NCI-H2107 treated with DMSO at 0.1 percent for 48 hours (cell line): Measurements from ENCODE around the gene PDZRN4.
"Not testable (repeated sequence)": the region's sequence is repeated elsewhere in the genome, so short reads cannot be mapped to it uniquely, and the experiment has no call there.

Experiments
- DNase-seq: peaks from one replicate; lab custom pipeline; 2025; ENCODE audit not compliant: unreplicated experiment; lab: John Stamatoyannopoulos, UW

Gene PDZRN4

DNA sequence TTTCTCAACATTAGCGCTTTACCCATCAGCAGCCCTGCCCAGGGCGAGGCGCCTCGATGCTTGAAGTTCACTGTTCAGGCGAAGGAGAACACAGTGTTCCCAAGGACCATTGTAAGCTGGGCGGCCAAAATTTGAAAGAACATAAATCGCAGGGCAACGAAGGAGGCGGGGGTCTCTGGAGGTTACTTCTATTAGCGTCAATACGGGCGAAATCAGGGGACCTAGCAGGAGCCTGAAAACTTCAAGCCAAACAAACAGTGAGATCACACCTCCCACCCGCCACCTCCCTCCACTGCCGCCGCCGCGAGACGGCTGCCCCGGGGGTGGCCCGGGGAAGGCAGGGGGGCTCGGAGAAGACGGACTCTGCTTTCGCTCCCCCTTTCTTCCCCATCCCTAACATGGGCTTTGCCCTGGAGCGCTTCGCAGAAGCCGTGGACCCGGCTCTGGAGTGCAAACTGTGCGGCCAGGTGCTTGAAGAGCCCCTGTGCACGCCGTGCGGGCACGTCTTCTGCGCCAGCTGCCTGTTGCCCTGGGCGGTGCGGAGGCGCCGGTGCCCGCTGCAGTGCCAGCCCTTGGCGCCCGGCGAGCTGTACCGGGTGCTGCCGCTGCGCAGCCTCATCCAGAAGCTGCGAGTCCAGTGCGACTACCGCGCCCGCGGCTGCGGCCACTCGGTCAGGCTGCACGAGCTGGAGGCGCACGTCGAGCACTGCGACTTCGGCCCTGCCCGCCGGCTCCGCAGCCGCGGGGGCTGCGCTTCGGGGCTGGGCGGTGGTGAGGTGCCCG, at the start of gene PDZRN4:
PDZRN4 (plus strand) TSS at position 263 of the 783 bp plus-strand sequence.
- DNase-seq, result no peak

DNA sequence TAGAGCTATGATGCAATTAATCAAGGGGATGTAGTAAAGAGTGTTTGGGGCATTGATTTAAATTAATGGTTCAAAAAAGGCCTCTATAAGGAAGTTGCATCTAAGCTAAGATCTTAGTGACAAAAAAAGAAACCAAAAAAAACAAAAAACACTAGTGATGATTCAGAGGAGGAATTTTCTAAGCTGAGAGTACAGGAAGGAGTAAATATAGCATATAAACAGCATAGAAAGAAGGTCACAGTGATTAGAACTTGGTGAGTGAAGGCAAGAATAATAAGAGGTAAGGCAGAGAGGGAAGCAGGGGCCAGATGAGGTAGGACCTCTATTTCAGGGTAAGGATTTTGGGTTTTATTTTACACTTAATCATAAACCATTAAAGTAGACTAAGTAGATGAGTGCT, 48.0 kb upstream of the PDZRN4 start:
- DNase-seq, result no peak

DNA sequence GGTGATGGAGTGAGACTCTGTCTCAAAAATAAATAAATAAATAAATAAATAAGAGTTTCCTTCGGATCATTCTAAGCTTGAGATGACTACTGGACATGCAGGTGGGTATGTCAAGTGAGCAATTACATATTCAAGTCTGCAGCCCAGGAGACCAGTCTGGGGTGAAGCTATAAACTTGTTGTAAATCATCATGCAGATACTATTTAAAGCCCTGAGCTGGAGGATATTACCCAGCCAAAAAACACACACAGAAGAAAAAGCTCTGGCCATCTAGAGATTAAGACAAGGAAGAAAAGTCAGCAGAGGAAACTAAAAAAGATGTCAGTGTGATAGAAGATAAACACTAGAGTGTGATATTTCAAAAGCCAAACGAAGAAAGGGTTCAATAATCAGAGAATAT, 47.0 kb upstream of the PDZRN4 start:
- DNase-seq, result no peak

GRCh38 chr12:41142376-41142775, 45.7 kb upstream of the PDZRN4 start:
- no peak for DNase-seq

GRCh38 chr12:41151793-41152192, 36.3 kb upstream of the PDZRN4 start:
- DNase-seq, result no peak

GRCh38 chr12:41162461-41162860, 25.7 kb upstream of the PDZRN4 start:
- no peak for DNase-seq

DNA sequence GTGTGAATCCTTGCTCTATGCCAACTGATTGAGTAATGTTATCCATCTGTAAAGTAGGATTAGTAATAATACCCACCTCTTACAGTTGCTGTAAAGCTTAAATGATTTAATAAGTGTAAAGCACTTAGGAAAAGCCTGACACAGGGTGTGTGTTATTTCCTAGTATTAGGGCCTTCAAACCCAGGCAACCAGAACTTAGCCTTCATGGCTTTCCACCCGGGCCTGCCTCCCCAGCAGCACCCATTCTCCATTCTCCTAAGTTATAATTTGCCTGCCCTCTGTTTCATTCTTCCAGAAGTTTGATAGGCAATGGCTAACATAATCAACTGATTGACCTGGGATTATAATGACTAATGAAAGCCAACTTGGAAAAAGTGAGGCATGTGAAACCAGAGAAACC, 20.4 kb upstream of the PDZRN4 start:
- DNase-seq, result no peak

- no peak for DNase-seq
Measured at GRCh38 chr12:41174602-41175001, 13.5 kb upstream of the PDZRN4 start.

GRCh38 chr12:41179507-41179906, 8.6 kb upstream of the PDZRN4 start:
- DNase-seq, result not testable (repeated sequence)

DNA sequence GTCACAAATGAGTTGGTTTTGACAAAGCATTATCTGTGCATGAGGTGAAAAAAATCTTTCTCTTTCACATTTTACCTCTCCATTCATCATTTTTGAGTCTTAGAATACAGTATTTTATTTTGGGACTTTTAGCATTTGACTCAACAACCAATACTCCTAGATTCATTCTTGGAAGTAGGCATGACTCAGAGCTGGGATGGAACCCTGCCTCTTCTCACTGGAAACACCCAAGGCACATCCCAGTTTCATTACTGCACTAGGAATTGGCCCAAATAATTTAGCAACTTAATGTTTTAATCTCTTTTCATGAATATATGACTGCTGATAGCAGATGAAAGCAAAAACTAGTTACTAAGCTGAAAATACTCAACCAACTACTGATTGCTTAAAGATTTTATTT, 3.3 kb upstream of the PDZRN4 start:
- DNase-seq, result no peak

DNA sequence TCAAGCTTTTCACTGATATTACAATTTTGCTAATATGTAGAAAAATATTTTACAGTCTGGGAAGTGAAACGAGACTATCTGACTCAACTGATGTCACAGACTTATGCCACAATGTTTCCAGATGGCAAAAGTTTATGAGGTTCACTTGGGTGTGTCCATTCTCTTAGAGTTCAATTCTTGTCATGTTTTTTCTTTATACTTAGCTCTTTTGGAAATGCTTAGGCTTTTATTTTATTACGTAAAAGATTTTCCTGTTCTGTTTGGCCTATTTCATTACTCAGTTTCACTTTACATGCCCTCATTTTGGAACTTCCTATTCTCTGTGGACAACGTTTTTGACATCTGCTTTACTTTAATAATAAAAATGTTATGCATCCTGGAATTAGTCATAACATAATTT, 2.1 kb upstream of the PDZRN4 start:
- DNase-seq, result no peak

- DNase-seq, result no peak
Measured at GRCh38 chr12:41188841-41189394, 798 bp downstream of the PDZRN4 start.

GRCh38 chr12:41189395-41190251, 1.5 kb downstream of the PDZRN4 start:
- no peak for DNase-seq

GRCh38 chr12:41190338-41190737, 2.2 kb downstream of the PDZRN4 start:
- peak; percentile 32 for DNase-seq

- DNase-seq, result not testable (repeated sequence)
Measured at GRCh38 chr12:41191549-41191948, 3.4 kb downstream of the PDZRN4 start.

- DNase-seq, result no peak
Measured at GRCh38 chr12:41193311-41193710, 5.2 kb downstream of the PDZRN4 start.

DNA sequence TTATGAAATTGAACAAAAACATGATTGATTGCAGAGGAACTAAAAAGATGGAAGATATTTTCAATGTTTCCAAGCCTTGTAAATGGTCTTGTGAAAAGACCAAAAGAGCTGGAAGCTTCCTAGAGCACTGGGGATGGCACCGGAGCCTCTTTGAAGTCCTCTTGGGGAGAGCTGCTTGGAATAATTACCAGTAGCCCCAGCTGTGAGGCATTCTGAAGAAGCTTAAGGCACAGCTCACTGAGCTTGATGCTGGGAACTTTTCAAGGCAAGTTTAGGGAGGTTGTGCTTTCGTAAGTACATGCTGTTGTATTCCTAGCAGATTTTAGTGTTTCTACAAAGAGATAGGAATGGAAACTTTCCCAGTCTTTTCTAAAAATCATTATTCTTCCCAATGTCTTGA, 13.9 kb downstream of the PDZRN4 start:
- no peak for DNase-seq

GRCh38 chr12:41205070-41205709, 17.1 kb downstream of the PDZRN4 start:
- DNase-seq, result peak; percentile 25

DNA sequence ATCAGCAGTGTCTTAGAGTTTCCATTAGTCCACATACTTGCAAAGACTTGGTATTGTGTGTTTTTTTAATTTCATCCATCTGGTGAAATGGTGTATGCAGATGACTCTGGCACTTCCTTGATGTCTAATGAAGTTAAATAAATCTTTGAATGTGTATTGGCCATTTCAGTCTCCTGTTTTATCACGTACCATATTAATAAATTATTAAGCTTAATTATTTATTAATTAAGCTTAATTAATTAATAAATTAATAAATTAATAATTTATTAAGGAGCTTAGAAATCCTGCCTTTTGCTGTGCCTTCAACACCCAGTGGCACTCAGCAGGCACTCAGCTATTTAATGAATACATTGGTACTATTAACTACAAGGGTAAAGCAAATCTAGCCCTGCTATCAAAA, 18.2 kb downstream of the PDZRN4 start:
- DNase-seq, result no peak

DNA sequence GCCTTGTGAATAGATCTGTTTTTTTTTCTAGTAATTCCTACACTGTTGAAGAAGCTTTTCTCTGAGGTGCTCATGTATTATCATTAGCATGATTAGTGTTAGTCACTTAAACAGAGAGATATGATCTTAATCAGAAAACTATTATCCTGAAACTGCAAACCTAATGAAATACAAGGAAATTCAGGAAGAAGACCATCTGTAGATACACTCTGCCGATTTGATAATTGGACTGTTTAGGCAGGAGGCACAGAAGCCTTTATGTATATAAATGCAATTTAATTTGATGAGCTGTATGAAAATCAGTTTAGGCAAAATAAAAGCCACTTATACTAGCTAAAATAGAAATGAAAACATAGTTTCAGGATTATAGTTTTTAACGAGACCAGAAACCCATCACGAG, 23.3 kb downstream of the PDZRN4 start:
- no peak for DNase-seq

DNA sequence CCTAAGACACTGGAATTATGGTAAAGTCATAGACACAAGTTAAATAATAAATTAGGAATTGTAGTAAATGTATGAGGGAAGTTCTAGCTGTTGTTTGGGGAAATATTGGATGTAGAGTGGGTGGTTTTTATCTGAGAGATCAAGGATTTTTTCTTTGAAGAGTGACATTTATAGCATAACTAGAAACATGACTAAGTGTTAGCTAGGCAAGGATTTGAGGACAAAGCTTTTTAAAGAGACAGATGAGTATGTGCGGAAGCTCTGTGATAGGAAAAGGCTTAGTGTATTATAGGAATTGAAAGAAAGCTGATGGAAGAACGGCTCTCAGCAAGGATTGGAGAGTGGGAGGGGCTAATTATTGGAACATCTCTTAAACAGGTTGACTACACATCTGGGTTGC, 24.5 kb downstream of the PDZRN4 start:
- no peak for DNase-seq
